ENCODE results near the gene MYH7.
"Not testable (repeated sequence)": the region's sequence is repeated elsewhere in the genome, so short reads cannot be mapped to it uniquely, and the experiment has no call there.

The MYH7 gene

DNA sequence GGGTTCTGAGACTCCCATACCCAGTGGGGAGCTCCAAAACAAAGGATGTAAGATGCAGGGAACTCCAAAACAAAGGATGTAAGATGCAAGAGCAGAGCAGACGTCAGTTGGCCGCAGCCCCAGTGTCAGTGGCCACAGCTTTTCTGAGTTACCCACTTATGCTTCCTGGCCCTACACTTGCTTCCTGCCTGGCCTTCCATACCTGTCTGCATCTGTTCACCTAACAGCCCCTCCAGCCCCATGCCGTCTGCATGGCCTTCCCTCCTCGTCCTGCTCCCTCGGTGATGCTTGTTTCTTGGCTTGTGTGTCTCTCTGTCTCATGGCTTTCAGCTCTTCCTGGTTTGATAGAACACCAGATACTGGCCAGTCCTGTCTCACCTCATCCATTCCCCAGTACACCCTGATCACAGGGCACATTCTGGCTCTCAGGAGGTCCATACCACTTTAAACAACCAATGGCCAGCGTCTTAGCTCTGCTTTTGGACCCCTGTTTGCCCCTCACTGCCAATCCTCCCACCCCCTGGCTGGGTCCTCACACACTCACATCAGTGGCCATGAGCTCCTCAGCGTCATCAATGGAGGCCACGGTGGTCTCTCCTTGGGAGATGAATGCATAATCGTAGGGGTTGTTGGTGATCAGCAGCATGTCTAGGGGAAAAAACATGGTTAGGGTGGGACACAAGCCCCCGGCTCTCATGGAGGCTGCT, 5.3 kb downstream of the MYH7 start:
- no peak for DNase-seq (ENCODE audit: low read depth)

DNA sequence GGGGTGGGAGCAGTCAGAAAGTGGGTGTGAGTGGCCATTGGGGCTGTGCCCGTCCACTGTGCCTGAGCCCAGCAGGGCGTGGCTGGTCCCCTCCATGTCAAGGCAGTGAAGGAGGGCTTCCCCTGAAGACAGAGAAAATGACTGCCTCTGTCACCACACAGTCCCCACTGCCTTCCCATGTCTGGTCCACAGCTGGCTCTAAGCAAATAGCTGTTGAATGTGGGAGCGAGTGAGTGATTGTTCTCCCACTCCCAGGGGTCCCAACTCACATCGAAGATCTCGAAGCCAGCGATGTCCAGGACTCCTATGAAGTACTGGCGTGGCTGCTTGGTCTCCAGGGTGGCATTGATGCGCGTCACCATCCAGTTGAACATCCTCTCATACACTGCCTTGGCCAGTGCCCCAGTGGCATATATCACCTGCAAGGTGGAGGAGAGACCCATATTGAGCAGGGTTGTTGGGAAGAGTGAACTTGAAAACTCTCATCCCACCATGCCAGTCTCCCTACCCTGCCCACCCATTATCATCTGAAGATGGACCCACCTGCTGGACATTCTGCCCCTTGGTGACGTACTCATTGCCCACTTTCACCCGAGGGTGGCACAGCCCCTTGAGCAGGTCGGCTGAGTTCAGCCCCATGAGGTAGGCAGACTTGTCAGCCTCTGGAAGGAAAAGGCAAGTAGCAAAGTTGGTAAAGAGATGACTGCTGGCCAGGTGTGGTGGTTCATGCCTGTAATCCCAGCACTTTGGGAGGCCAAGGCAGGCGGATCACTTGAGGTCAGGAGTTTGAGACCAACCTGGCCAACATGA, 6.6 kb downstream of the MYH7 start:
- no peak for DNase-seq (ENCODE audit: low read depth)

DNA sequence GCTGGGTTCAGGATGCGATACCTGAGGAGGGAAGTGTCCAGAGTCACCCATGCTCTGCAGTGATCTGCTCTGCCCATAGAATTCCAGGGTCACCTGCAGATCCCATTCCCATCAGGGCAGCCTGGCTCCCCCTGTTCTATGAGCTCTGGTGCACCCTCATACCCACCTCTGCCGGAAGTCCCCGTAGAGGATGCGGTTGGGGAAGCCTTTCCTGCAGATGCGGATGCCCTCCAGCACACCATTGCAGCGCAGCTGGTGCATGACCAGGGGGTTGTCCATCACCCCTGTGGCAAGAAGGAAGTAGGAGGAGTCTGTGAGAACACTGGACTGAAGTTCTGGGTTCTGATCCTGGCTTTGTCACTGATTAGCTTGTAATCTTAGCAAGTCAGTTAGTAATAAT, 9.7 kb downstream of the MYH7 start:
- not testable (repeated sequence) for DNase-seq (ENCODE audit: low read depth)

DNA sequence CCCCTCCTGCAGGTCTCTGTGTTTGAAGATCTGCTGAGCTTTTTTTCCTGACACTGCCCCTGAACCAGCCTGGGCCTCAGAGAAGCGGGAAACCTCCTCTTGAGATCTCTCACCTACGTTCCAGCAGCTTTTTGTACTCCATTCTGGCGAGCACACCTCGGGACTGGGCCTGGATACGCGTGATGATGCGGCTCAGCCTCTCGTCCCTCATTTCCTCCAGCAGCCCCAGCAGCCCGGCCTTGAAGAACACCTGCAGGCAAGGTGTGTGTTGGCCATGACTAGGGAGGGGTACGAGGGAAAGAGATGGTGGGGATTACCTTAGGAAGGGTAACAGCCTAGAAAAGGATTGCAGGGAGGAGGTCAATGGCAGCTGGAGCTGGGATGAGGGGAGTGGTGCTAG, 10.3 kb downstream of the MYH7 start:
- no peak for DNase-seq (ENCODE audit: low read depth)

DNA sequence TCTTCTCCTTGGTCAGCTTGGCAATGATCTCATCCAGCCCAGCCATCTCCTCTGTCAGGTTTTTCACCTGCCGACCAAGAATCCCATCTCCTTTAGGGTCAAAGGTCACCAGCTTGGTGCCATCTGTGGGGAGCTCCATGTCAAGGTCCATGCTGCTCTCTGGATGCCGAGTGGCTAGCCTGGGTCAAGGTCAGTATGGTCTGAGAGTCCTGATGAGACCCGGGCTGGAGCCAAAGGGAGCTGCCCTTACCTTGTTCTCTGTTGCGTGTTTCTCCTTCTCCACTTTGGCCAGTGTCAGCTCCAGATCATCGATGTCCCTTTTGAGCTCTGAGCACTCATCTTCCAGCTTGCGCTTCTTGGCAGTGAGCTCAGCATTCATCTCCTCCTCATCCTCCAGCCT, 11.8 kb downstream of the MYH7 start:
- DNase-seq (ENCODE audit: low read depth) = no peak

DNA sequence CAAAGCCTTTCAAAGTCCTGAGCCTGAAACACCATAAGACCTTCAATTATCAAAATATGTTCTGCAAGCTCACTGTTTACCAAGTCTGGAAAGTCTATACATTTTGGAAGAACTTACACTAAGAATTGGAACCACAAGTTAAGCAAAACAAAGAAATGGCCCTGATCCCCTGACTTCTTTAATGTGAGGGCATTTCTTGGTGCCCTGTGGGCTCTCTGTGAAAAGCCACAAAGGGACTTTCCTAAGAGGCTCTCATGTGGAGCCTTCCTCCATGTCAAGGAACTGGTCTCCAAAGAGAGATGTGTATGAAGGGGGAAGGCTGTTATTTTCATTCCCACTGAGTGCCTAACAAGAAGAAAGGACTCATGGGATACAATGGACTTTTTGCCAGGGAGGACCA, 13.9 kb downstream of the MYH7 start:
- no peak for DNase-seq (ENCODE audit: low read depth)

DNA sequence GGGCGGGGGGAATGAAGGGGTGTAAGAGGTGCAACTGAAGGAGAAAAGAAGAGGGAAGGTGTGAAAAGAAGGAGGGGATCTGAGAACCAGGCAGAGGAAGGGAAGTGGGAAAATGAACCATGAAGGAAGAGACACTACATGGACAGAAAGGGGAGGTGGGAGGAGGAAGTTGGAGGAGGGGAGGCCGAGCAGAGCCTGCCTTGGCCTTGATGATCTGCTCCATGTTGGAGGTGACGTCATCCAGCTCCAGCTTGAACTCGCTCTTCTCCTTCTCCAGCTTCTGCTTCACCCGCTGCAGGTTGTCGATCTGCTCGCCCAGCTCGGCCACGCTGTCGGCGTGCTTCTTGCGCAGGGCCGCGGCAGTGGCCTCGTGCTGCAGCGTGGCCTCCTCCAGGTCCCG, 15.8 kb downstream of the MYH7 start:
- not testable (repeated sequence) for DNase-seq (ENCODE audit: low read depth)

DNA sequence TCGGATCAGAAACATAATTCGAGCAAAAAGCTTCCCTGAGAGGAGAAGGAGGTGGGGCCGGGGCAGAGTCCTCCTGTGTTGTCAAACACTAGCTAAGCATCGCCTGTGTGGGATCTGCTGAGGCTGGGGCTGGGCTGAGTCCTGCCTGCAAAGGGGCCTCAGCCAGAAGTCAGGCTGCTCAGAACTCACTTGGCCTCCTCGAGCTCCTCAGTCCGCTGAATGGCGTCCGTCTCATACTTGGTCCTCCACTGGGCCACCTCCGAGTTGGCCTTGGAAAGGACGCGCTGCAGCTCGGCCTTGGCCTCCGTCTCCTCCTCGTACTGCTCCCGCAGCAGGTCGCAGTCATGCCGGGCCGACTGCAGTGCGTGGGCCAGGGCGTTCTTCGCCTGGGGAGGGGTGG, 17.4 kb downstream of the MYH7 start:
- DNase-seq (ENCODE audit: low read depth) = no peak

DNA sequence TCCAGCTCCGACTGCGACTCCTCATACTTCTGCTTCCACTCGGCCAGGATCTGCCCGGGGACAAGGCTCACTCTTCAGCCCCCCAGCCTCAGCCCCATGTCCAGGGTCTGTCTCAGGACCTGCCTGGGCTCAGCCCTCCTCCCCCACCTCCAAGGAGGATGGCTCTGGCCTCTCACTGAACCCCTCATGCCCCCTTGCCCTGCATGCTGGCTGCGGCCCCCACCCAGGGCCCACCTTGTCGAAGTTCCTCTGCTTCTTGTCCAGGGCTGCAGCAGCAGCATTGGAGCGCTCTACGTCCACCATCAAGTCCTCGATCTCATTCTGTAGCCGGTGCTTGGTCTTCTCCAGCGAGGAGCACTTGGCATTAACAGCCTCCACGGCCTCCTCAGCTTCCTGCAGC, 18.2 kb downstream of the MYH7 start:
- not testable (repeated sequence) for DNase-seq (ENCODE audit: low read depth)

DNA sequence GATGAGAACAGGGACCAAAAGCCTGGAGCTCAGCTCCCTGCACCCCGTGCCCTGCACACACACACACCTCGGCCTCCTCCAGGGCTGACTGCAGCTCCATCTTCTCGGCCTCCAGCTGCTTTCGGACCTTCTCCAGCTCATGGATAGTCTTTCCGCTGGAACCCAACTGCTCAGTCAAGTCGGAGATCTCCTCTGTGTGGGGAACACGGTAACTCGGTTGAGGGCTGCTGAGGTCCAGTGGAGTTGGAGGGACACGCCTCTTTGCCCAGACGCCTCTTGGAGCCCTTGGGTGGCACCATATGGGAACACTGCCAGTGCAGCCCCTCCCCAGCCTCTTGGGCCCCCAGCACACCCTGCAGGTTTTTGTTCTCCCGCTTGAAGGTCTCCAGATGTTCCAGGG, 18.7 kb downstream of the MYH7 start:
- DNase-seq (ENCODE audit: low read depth) = no peak

DNA sequence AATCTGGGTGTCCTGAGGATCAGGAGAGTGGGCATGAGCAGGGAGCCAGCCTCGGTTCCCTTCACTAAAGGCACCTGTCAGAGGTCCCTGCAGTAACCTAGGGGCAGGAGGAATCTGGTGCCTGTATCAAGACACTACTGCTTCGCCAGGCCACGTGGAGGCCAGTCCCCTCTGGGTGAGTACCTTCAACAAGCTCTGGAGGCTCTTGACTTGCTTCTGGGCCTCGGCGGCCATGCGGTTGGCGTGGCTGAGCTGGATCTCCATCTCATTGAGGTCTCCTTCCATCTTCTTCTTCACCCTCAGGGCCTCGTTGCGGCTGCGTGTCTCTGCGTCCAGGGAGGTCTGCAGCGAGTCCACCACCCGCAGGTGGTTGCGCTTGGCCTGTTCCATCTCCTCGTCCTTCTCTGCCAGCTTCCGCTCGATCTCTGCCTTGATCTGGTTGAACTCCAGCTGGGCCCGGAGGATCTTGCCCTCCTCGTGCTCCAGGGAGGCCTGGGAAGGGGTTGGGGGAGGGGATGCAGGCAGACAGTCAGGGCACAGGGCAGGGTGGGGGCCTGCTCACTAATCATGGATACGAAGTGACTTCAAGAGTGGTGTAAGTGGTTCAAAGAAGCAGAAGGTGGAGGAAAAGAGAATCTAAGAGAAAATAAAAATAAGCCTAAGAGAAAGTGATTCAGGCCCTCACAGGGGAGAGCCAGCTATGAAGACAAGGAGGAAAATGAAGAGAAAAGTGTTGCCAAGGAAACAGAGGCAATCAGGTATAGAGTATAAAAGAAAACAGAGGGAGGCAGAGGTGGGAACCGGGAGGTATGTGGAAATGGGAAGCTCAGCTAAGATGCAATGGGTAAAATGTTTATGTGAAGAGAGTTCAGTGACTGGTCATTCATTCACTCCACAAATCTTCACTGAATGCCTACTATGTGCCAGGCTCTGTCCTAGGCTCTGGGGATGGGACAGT, 19.4 kb downstream of the MYH7 start:
- no peak for DNase-seq (ENCODE audit: low read depth)

DNA sequence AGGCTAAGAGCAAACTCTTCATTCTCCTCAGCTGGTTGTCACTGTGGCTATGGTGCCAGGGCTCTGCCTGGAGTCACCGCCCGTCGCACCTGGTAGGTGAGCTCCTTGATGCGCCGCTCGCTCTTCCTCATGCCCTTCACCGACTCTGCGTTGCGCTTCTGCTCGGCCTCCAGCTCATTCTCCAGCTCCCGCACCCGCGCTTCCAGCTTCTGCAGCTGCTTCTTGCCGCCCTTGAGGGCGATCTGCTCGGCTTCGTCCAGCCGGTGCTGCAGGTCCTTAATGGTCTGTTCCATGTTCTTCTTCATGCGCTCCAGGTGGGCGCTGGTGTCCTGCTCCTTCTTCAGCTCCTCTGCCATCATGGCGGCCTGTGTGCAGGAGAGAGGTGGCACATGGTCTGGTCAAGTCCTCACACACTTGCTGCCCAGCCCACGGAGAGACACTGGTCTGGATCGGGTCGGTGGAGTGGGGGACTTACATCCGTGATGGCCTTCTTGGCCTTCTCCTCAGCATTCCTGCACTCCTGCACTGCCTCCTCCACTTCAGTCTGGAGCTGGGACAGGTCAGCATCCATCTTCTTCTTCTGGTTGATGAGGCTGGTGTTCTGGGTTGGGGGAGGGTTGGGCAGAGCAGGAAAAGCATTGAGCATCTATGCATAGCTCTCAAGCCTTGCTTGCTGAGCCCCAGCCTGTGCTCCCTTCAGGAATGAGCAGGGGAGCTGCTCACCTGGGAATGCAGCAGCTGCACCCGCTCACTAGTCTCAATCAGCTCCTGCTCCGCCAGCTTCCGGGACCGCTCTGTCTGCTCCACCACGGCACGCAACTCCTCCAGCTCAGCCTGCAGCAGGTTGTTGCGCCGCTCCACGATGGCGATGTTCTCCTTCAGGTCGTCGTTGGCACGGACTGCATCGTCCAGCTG, 20.3 kb downstream of the MYH7 start:
- no peak for DNase-seq (ENCODE audit: low read depth)

DNA sequence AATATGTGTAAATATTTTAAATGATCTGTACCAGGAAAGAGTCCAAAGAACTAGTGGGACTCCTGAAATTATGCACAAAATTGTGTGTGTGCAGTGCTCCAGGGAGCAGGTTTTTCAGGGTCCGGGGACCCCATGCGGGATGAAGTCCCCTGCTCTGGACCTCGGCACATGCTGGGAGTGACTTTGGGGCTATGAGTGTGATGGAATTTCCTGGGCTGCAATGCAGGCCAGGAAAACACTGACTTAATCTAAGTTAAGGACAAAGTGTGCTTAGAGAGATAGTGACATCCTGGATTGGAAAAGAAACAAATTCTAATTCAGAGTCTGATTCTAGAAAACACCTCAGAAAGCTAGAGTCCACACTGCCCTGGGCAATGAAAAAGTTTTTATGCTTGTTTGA, 21.2 kb downstream of the MYH7 start:
- DNase-seq (ENCODE audit: low read depth) = no peak

DNA sequence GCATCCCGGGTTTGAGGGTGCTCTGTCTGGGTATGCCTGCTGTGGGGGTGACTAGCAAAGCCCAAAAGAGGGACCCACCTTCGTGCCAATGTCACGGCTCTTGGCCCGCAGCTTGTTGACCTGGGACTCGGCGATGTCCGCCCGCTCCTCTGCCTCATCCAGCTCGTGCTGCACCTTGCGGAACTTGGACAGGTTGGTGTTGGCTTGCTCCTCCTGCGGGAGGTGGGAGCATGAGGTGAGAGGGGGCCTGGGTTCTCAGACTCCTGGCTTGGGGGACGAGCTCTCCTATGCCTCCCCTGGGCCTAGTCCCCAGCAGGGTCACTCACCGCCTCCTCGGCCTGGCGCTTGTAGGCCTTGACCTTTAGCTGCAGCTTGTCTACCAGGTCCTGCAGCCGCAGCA, 21.8 kb downstream of the MYH7 start:
- no peak for DNase-seq (ENCODE audit: low read depth)

DNA sequence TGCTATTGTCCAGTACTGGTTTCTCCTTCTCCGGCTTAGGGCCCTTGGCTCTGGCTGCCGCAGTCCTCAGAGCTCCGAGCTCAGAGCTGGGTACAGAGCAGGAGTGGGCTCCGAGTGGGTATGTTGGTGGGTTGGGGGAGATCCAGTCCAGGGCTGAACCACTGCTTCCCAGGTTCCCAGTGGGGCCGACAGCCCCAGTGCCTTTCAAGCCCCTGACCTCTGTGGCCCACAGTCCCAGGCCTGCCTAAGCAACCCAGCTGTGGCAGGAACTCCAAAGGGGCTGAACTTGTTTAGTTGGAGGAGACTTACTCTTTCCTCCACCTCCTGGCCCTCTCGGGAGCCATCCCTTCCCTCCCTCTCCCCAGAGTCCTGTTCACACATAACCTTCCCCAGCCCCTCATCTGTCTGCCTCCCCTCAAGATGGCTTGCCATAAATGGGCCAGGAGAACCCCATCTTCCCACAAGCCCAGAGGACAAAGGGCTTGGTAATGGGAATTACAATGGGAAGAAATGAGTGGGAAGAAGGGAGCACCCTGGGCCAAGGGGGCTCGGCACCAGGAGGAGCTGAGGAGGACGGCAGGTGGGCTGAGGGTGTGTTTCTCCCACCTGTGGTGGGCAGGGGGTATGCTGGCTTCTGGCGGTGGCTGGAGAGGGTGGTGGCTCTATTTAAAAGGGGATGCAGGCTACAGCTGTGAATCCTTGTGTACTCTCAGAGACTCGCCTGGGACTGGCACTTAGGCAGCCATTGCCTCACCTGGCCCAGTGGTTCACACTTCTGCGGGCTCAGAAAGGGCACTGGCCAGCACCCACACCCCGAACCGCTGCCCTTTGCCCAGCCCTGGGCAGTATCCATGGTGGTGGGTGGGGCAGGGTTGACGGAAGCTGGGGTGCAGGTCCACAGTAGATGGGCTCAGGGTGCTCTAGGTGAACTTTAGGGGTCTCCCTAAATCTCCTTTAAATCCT, 23.6 kb downstream of the MYH7 start:
- no peak for DNase-seq (ENCODE audit: low read depth)

DNA sequence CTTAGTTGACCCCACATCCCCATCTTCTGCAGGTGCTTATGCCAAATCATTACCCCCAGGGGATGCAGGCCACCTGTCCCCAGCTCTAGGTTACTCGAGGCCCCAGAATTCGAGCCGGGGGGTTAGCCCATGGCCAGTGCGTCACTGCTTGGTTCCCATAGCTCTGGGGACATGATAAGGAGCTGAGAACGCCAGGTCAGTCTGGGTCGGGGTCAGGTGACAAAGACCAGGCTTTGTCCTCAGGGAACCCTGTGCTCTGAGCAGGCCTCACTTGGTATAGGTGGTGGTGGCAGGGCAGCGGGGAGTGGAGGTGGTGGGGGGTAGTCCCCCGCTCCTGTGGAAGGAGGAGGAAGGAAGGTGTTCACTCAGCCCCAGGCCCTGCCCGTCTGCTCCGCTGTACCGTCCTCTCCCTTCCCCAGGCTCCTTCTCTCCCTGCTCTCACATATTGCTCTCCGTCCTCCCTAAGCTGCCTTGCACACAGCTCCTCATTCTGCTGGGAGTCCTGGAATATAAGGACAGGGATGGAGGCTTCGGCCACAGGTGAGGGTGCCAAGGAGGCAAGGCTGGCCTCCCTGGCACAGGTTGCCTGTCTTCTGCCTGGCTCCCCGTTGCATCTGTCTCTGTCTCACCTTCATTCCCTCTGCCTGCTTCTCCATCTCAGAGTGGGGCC, 25.4 kb downstream of the MYH7 start:
- no peak for DNase-seq (ENCODE audit: low read depth)

DNA sequence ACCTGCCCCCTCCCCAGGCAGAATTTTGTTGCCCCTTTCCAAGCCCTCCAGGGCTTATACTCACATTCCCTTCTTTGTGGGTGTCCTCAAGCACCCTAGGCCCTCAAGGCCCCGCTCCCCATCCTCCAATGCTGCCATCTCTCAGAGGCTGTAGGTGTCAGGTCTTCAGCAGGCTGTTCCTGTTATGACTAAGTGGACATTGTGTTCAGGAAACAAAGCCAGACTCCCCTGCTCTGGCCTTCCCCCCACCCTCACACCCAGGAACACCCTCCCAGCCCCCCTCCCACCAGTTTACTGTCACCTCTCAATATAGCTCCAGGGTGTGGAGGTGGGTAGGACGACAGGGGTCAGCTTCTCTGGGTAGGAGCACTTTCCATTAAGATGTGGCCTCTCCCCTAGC, 26.0 kb downstream of the MYH7 start:
- no peak for DNase-seq (ENCODE audit: low read depth)

DNA sequence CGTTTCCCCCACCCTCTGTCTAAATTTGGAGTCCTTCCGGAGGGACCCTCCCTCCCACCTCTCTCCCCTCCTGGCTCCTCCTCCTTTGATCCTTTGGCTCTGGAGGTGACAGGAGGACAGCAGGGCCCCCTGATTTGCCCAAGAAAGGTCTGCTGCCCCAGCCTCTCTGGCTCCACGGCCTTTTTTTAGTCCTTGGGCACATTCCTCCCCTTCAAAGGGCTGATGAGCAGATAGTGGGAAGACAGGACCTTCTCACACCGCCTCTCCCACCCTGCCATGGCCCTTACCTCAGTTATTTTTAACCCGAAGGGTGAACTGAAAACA, 27.2 kb downstream of the MYH7 start:
- DNase-seq (ENCODE audit: low read depth) = no peak

DNA sequence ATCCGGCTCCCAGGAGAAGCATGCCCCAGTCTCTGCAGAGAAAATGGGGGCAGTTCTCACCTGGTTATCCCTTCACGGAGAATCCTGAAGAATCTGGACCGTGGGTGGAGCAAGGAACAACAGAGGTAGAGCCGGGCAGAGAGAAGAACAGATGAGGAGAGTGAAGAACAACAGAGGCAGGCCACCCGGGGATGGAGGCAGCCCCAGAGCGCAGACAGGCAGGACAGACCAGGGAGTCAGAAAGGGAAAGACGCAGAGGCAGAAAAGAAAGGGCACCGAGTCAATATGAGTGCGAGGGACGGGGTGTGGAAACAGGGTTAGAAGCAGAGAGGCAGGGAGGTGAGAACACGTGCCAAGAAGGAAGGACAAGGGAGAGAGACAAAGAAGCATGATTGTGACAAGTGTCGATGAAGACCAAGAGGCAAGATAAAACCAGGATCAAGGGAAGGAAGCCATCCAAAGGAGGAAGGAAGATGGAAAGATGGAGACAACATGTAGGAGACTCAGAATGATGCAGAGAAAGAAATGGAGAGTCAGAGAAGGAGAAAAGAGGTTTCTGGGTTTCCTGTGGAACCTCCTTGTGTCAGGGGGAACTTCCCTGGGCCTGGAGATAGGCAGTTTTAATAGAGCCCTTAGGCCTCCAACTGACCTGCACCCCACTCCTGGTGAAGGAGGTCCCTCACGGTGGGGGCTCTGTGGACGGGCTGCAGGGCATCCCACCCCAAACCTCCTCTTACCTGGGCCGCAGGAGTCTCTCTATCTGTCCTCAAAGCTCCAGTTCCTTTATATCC, 27.7 kb downstream of the MYH7 start, which contains the start of gene MYH6:
TSS of gene MYH6 (minus strand) at position 758 of the 791 bp plus-strand sequence. CDS start 1,050 bp downstream, outside the sequence.
- no peak for DNase-seq (ENCODE audit: low read depth)
